A549 (cell line): ENCODE results near the gene XYLT1.

Experiments used
- CEBPB ChIP-seq, 2 experiments: fragments of >200 bp in 1 of 2; sonication (Bioruptor Twin) in 1 of 2; formaldehyde crosslinking in 1 of 2; IDR thresholded peaks; 2 replicates each; pipeline ENCODE4 v1.6.1; 2012 to 2016
- HDAC2 ChIP-seq: fragments of 200-600 bp; sonication (generic); IDR thresholded peaks from 2 replicates; pipeline ENCODE4 v1.6.1; 2016
- REST ChIP-seq: fragments of 200-600 bp; sonication (generic); IDR thresholded peaks from 2 replicates; pipeline ENCODE4 v1.6.1; 2016; ENCODE audit warnings: antibody characterized with exemption, mild to moderate bottlenecking, moderate library complexity
- USF2 ChIP-seq: fragments of 450-650 bp; IDR thresholded peaks from 2 replicates; pipeline ENCODE4 v1.6.1; 2014; ENCODE audit warnings: antibody characterized with exemption
- TF ChIP-seq, protein P1 (sequence below): fragments of >200 bp; sonication (Bioruptor Twin); formaldehyde crosslinking; IDR thresholded peaks from 3 replicates; pipeline ENCODE4 v1.5.1; 2016

GRCh38 chr16:17258848-17259713 is 211.7 kb downstream of the XYLT1 start:
- TF ChIP-seq, protein P1, sequence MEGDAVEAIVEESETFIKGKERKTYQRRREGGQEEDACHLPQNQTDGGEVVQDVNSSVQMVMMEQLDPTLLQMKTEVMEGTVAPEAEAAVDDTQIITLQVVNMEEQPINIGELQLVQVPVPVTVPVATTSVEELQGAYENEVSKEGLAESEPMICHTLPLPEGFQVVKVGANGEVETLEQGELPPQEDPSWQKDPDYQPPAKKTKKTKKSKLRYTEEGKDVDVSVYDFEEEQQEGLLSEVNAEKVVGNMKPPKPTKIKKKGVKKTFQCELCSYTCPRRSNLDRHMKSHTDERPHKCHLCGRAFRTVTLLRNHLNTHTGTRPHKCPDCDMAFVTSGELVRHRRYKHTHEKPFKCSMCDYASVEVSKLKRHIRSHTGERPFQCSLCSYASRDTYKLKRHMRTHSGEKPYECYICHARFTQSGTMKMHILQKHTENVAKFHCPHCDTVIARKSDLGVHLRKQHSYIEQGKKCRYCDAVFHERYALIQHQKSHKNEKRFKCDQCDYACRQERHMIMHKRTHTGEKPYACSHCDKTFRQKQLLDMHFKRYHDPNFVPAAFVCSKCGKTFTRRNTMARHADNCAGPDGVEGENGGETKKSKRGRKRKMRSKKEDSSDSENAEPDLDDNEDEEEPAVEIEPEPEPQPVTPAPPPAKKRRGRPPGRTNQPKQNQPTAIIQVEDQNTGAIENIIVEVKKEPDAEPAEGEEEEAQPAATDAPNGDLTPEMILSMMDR: no peak
- TF ChIP-seq CEBPB (IDR thresholded peaks at IDR 0.05) (no peak), USF2 (no peak), HDAC2 (no peak), REST (no peak)
